Ovary (tissue), 9 donors: ENCODE measurements around the gene GNAL. TPM values are rescaled to one million over a fixed set of nuclear protein-coding genes. Genes with fewer than 3 reads are reported as not detected.

Experiments used
- DNase-seq, 5 donors: peaks; one replicate each; pipeline ENCODE4 v3.0.0-alpha.2; 2019 to 2020
- H3K27ac ChIP-seq, 2 donors: fragments of 200-600 bp; one replicate each; pipeline versions ENCODE4 v1.5.1 to v1.8.0; 2019 to 2022
- H3K27me3 ChIP-seq: fragments of 200-600 bp; one replicate; pipeline ENCODE4 v1.8.0; 2022
- H3K36me3 ChIP-seq: fragments of 200-600 bp; sonication (generic); one replicate; pipeline ENCODE4 v1.5.1; 2019
- H3K4me1 ChIP-seq: one replicate; pipeline ENCODE4 v1.8.1; 2013; ENCODE audit warnings: mild to moderate bottlenecking, moderate library complexity; ENCODE audit not compliant: insufficient read depth
- H3K4me3 ChIP-seq: fragments of 200-600 bp; sonication (generic); one replicate; pipeline ENCODE4 v1.5.1; 2017
- H3K9me3 ChIP-seq, 2 donors: fragments of 200-600 bp in 1 of 2; sonication (generic) in 1 of 2; one replicate each; pipeline versions ENCODE4 v1.5.1 to v1.8.1; 2013 to 2019; ENCODE audit warnings: mild to moderate bottlenecking in 1 of 2, moderate library complexity in 1 of 2
- EP300 ChIP-seq: sonication (generic); formaldehyde crosslinking; IDR thresholded peaks from one replicate; pipeline ENCODE4 v1.6.1; 2017; ENCODE audit warnings: antibody characterized with exemption
- POLR2A ChIP-seq: fragments of 450-650 bp; IDR thresholded peaks from one replicate; pipeline ENCODE4 v1.6.1; 2017; ENCODE audit warnings: antibody characterized with exemption, mild to moderate bottlenecking, moderate library complexity
- WGBS, 3 donors: extraction: QIAGEN DNeasy Blood & Tissue Kit in 1 of 3; methylation state at CpG; one replicate each; pipeline versions ENCODE4 v1.1.5 to v1.1.7; 2013 to 2017; 5-methylcytosine and 5-hydroxymethylcytosine counted together
- intact Hi-C, 4 donors: fragments of 100-400 bp; cut with DNase I; formaldehyde crosslinking; loops; one replicate each; pipeline versions ENCODE4 v1.11.0 to v1.15.1; 2022 to 2023
- microRNA-seq, 3 donors: library from miRNA; unstranded; fragments of <30 nt; microRNA quantifications; one replicate each; pipeline versions ENCODE4 to v1.2.0, GENCODE V29; 2019 to 2020
- polyA plus RNA-seq, 2 donors: library from polyadenylated mRNA; stranded (reverse); fragments of 200-250 nt in 1 of 2; fragments of 350-450 nt in 1 of 2; fragmentation: Illumina TruSeq in 1 of 2; extraction: RNeasy Lipid Tissue Mini Kit (QIAGEN cat#74804) in 1 of 2; gene quantifications; one replicate each; pipeline ENCODE4 v1.2.3, GENCODE V29; 2013 to 2014
- total RNA-seq, 7 donors: library from RNA; depleted of rRNA in 2 of 7; stranded (reverse); fragments of >200 nt in 2 of 7; fragmentation: NEBNext Ultra II Directional in 3 of 7; extraction: Animal tissue kit (Norgen Biotek cat#: 25700) in 3 of 7; gene quantifications; one replicate each; pipeline versions ENCODE4 v1.1.0 to v1.2.4, GENCODE V29; 2016 to 2023
- TF ChIP-seq, protein P1 (sequence below), 3 donors: fragments of 450-650 bp in 2 of 3; fragments of 200-600 bp in 1 of 3; IDR thresholded peaks; one replicate each; pipeline versions ENCODE4 v1.5.1 to v1.8.0; 2016 to 2022; ENCODE audit warnings: antibody characterized with exemption in 3 of 3, mild to moderate bottlenecking in 1 of 3
- donor health status: DM: no; HTN: no; CAD: no; lungs with moderate emphysema.
- donor health status: DM: no; HTN: no; CAD: no.
- donor health status: Bipolar disorder and iron deficiency.
- donor health status: DM: yes; HTN: yes; CAD: no.
- donor health status: DM: no; HTN: no; CAD: no.
- donor health status: DM: yes; HTN: yes; CAD: no.

Gene GNAL
- total and polyA plus RNA-seq, 9 donors, result 1.6 to 15.4 (median 3.4) TPM

GRCh38 chr18:11925800-11926481 is 236.9 kb downstream of the GNAL start:
- intact Hi-C loops, result no loop called here
- no peak for TF ChIP-seq EP300
- TF ChIP-seq, protein P1, sequence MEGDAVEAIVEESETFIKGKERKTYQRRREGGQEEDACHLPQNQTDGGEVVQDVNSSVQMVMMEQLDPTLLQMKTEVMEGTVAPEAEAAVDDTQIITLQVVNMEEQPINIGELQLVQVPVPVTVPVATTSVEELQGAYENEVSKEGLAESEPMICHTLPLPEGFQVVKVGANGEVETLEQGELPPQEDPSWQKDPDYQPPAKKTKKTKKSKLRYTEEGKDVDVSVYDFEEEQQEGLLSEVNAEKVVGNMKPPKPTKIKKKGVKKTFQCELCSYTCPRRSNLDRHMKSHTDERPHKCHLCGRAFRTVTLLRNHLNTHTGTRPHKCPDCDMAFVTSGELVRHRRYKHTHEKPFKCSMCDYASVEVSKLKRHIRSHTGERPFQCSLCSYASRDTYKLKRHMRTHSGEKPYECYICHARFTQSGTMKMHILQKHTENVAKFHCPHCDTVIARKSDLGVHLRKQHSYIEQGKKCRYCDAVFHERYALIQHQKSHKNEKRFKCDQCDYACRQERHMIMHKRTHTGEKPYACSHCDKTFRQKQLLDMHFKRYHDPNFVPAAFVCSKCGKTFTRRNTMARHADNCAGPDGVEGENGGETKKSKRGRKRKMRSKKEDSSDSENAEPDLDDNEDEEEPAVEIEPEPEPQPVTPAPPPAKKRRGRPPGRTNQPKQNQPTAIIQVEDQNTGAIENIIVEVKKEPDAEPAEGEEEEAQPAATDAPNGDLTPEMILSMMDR (IDR thresholded peaks at IDR 0.05), result no peak
- no peak for TF ChIP-seq POLR2A
- H3K9me3 ChIP-seq, result no peaks in the 10 kb centered on the region
- no peak overlapping the region for H3K27ac ChIP-seq
- H3K4me1 ChIP-seq, result no peaks in the 10 kb centered on the region
- WGBS, 3 donors, result 55 to 61% (median 60%) methylated on average over 12 of the region's 12 CpGs
- H3K4me3 ChIP-seq, result no peak overlapping the region
- no peak for DNase-seq
- H3K36me3 ChIP-seq, result no peaks in the 10 kb centered on the region
- H3K27me3 ChIP-seq, result no peaks in the 10 kb centered on the region

DNA sequence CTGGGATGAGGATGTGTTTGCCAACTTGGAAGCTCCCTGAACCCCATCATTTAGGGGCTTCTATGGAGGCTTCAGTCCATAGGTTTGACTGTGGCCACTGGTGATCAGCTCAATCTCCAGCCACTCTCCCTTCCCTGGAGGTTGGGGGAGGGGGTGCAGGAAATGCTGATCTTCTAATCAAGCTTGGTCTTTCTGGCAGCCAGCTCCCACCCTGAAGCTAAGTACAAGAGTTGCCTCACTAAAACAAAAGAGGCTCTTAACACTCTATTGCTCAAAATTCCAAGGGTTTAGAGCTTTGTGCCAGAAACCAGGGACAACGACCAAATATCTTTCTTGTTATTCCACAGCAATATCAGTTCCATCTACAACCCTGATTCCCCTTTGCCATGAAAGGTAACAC is 238.4 kb downstream of the GNAL start:
- Histone ChIP-seq H3K27me3 (no peaks in the 10 kb centered on the region), H3K4me3 (no peak overlapping the region), H3K36me3 (no peaks in the 10 kb centered on the region), H3K27ac (no peak overlapping the region), H3K9me3 (no peaks in the 10 kb centered on the region), H3K4me1 (no peaks in the 10 kb centered on the region)
- 13 to 82% (median 38%) methylated on average over 1 of the region's 1 CpG for WGBS, 3 donors
- TF ChIP-seq POLR2A (no peak), EP300 (no peak)
- TF ChIP-seq, protein P1 (IDR thresholded peaks at IDR 0.05), result no peak
- intact Hi-C loops, result no loop called here
- no peak for DNase-seq

GRCh38 chr18:11932393-11932792 is 243.3 kb downstream of the GNAL start:
- no peaks in the 10 kb centered on the region for H3K36me3 ChIP-seq
- no peak for DNase-seq
- no peak for TF ChIP-seq EP300
- no peak for TF ChIP-seq POLR2A
- TF ChIP-seq, protein P1 (IDR thresholded peaks at IDR 0.05), result no peak
- H3K27me3 ChIP-seq, result no peaks in the 10 kb centered on the region
- no peak overlapping the region for H3K4me3 ChIP-seq
- WGBS, 3 donors, result 92 to 98% (median 93%) methylated on average over 14 of the region's 14 CpGs
- H3K9me3 ChIP-seq, result no peaks in the 10 kb centered on the region
- H3K27ac ChIP-seq, result no peak overlapping the region
- no peaks in the 10 kb centered on the region for H3K4me1 ChIP-seq
- intact Hi-C loops, result loop anchor here in 1 of 4 donors (10.0 kb wide), 1 partner anchor 62 kb away; no protein-coding TSS in a partner anchor

Small RNA genes lying within 50 kb of the gene (microRNA-seq; reads per million reads assigned to microRNA genes)
- gene MIR7153, result 0 reads per million in 3 donors

Other genes with a start within 250 kb of the GNAL start
- gene SLC35G4, start 79.7 kb upstream of the GNAL start, total RNA-seq, result not detected
- gene SLC35G4, start 79.7 kb upstream of the GNAL start, polyA plus RNA-seq, result not detected
- gene CHMP1B, start 162.1 kb downstream of the GNAL start, total RNA-seq, result 10 to 100 TPM; 21.8 to 58.0 (median 33.0) TPM
- gene CHMP1B, start 162.1 kb downstream of the GNAL start, polyA plus RNA-seq, result 10 to 100 TPM; 31.9 to 32.8 TPM
- 10 to 100 TPM; 19.9 to 38.0 (median 25.5) TPM for gene MPPE1, start 219.1 kb downstream of the GNAL start, total RNA-seq
- gene MPPE1, start 219.1 kb downstream of the GNAL start, polyA plus RNA-seq, result 10 to 100 TPM; 22.7 to 29.8 TPM